Body of pancreas (tissue), 4 donors: ENCODE results near the gene SLN. TPM values are rescaled to one million over a fixed set of nuclear protein-coding genes. Genes with fewer than 3 reads are reported as not detected.

Experiments used
- ATAC-seq: fragments of 150-250 bp; one replicate; pipeline ENCODE4 v1.9.1; 2016
- DNase-seq, 4 donors: peaks; one replicate each; pipeline ENCODE4 v3.0.0-alpha.2; 2019
- H3K27ac ChIP-seq, 4 donors: fragments of 200-600 bp; sonication (generic); 1 replicate in 3 of 4; 2 replicates in 1 of 4; pipeline versions ENCODE4 v1.5.1 to v1.6.1; 2016 to 2019; ENCODE audit warnings: mild to moderate bottlenecking in 1 of 4, mixed read lengths in 1 of 4, moderate library complexity in 1 of 4
- H3K27me3 ChIP-seq, 2 donors: fragments of 200-600 bp; sonication (generic); one replicate each; pipeline ENCODE4 v1.6.0; 2016; ENCODE audit warnings: mild to moderate bottlenecking in 1 of 2
- H3K36me3 ChIP-seq, 2 donors: fragments of 200-600 bp; sonication (generic); replicated peaks in 1 of 2; 2 replicates each; pipeline ENCODE4 v1.5.1; 2016; ENCODE audit warnings: low read depth in 2 of 2; ENCODE audit not compliant: insufficient read depth in 1 of 2
- H3K4me1 ChIP-seq: fragments of 200-600 bp; sonication (generic); one replicate; pipeline ENCODE4 v1.6.0; 2016
- H3K4me3 ChIP-seq, 2 donors: fragments of 200-600 bp; sonication (generic); 1 replicate in 1 of 2; 2 replicates in 1 of 2; pipeline ENCODE4 v1.5.1; 2016 to 2019
- H3K9me3 ChIP-seq, 3 donors: fragments of 200-600 bp; sonication (generic); 1 replicate in 2 of 3; 2 replicates in 1 of 3; pipeline ENCODE4 v1.5.1; 2016
- POLR2A ChIP-seq, 3 donors: fragments of 450-650 bp; IDR thresholded peaks; one replicate each; pipeline ENCODE4 v1.6.1; 2016; ENCODE audit warnings: antibody characterized with exemption in 3 of 3, mild to moderate bottlenecking in 2 of 3
- intact Hi-C: fragments of 100-400 bp; cut with DNase I; formaldehyde crosslinking; loops from one replicate; pipeline ENCODE4 v1.15.1; 2023
- total RNA-seq, 2 donors: library from RNA; depleted of rRNA; stranded (reverse); fragments of >200 nt; gene quantifications; one replicate each; pipeline ENCODE4 v1.1.0, GENCODE V29; 2016
- TF ChIP-seq, protein P1 (sequence below), 7 experiments: fragments of 450-650 bp in 4 of 7; fragments of 200-600 bp in 3 of 7; sonication (generic) in 3 of 7; IDR thresholded peaks; one replicate each; pipeline ENCODE4 v1.5.1; 2016 to 2019; ENCODE audit warnings: antibody characterized with exemption in 7 of 7

Gene SLN
- total RNA-seq, 2 donors from 2014 or later: 2.3 to 3.0 TPM

DNA sequence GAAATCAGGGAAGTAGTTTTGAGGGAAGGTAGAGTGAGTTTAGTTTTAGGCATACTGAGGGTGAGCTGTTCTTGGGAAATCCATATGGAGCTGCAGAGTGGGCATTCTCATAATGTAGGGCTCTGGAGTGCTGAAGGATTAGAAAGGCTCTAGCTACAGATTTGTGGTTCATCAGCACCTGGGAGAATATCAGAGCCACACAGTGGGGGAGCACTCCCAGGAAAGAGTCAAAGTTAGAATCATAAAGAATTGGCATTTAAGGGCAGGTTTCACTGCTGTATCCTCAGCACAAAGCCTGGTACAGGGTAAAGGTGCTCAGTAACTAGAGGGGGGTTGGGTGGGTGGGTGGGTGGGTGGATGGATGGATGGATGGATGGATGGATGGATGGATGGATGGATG is 52.5 kb downstream of the SLN start:
- Histone ChIP-seq H3K36me3 (no peaks in the 10 kb centered on the region), H3K27me3 (no peaks in the 10 kb centered on the region), H3K9me3 (no peaks in the 10 kb centered on the region), H3K4me3 (no peak overlapping the region), H3K4me1 (no peaks in the 10 kb centered on the region), H3K27ac (no peak overlapping the region)
- DNase-seq (no peak), ATAC-seq (no peak)
- TF ChIP-seq POLR2A (IDR thresholded peaks at IDR 0.05): no peak
- TF ChIP-seq, protein P1, sequence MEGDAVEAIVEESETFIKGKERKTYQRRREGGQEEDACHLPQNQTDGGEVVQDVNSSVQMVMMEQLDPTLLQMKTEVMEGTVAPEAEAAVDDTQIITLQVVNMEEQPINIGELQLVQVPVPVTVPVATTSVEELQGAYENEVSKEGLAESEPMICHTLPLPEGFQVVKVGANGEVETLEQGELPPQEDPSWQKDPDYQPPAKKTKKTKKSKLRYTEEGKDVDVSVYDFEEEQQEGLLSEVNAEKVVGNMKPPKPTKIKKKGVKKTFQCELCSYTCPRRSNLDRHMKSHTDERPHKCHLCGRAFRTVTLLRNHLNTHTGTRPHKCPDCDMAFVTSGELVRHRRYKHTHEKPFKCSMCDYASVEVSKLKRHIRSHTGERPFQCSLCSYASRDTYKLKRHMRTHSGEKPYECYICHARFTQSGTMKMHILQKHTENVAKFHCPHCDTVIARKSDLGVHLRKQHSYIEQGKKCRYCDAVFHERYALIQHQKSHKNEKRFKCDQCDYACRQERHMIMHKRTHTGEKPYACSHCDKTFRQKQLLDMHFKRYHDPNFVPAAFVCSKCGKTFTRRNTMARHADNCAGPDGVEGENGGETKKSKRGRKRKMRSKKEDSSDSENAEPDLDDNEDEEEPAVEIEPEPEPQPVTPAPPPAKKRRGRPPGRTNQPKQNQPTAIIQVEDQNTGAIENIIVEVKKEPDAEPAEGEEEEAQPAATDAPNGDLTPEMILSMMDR (IDR thresholded peaks at IDR 0.05): no peak
- intact Hi-C loops: no loop called here

Other genes starting within 250 kb of the SLN start
- gene ALKBH8, start 146.3 kb downstream of the SLN start, total RNA-seq: 1 to 10 TPM; 2.6 to 3.6 TPM
- not detected for gene ELMOD1, start 120.9 kb downstream of the SLN start, total RNA-seq
- gene SLC35F2, start 146.7 kb upstream of the SLN start, total RNA-seq: 1 to 10 TPM in 1 of 2 donors, under 1 TPM in 1; 0.33 to 8.6 TPM
- gene RAB39A, start 216.4 kb upstream of the SLN start, total RNA-seq: under 1 TPM in 1 of 2 donors, not detected in 1; 0.52 TPM